Ishikawa (cell line): Measurements from ENCODE around the gene TPK1.

Source experiments
- TAF1 ChIP-seq: IDR thresholded peaks from 2 replicates; pipeline ENCODE4 v1.6.1; 2012; ENCODE audit warnings: low read depth, mild to moderate bottlenecking
- TCF12 ChIP-seq: IDR thresholded peaks from 2 replicates; pipeline ENCODE4 v1.6.1; 2012; ENCODE audit warnings: low read depth

GRCh38 chr7:144503215-144503614 is 332.6 kb downstream of the TPK1 start:
- no peak for TF ChIP-seq TCF12
- no peak for TF ChIP-seq TAF1
